Measurements from ENCODE around the gene MON1A.

GRCh38 chr3:49877716-49878115 lies 51.9 kb downstream of the MON1A start:
- TF ChIP-seq POLR2AphosphoS5 (IDR thresholded peaks at IDR 0.05) (no peak), CTCF (IDR thresholded peaks at IDR 0.05) (no peak)
